ENCODE results near the gene OR4F15. TPM values are rescaled to one million over a fixed set of nuclear protein-coding genes. Genes with fewer than 3 reads are reported as not detected.
"Not testable (repeated sequence)": the region's sequence is repeated elsewhere in the genome, so short reads cannot be mapped to it uniquely, and the experiment has no call there.

Gene OR4F15, protein sequence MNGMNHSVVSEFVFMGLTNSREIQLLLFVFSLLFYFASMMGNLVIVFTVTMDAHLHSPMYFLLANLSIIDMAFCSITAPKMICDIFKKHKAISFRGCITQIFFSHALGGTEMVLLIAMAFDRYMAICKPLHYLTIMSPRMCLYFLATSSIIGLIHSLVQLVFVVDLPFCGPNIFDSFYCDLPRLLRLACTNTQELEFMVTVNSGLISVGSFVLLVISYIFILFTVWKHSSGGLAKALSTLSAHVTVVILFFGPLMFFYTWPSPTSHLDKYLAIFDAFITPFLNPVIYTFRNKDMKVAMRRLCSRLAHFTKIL
- not detected for total RNA-seq

DNA sequence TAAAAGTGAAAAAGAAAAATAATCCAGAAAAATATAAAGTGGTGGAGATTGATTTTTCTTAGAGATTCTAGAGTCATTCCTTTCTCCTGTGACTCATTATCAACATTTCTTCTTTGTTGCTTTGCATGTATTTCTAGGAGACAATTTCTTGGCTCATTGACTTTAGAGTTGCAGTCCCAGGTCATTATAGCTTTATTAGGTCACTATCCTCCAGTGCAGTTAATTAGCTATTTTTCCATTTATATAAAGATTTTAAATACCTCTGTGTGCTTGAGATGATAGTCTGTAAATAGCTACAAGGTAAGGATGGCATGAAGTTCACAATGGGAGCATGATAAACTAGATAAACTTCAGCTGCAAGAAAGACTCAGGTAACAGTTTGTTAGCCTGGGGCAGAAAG, at the start of gene OR4F15:
TSS of gene OR4F15 (plus strand) at position 301 of the 400 bp plus-strand sequence. CDS start 5,985 bp downstream, outside the sequence.
- no peak for ATAC-seq

DNA sequence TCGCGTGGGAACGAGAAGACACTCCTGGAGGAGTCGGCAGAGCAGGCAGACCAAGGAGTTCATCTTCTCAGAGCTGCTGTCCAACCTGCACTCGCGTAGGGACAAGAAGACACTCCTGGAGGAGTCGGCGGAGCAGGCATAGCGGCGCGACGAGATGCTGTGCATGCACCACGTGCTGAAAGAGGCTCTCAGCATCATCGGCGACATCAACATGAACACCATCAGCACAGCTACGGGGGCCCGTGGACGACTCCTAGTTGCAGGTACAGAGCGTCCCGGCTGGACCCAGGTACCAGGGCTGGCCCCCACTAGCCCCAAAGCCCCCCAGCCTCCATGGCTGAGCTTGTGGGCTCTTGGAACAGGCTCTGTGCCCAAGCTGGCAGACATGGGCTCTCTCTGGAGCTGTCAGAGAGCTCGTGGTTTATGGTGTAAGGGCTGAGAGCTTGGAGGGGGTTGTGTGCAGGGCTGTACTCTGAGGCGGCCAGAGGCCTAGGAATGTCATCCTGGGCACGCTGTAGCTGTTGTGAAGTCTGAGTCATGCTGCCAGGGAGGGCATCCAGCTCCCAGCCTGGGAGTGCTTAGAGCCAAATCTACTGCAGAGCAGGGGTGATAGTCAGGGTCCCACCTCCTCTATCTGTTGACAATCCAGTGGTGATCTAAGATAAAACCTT, 47.2 kb upstream of the OR4F15 start:
- not testable (repeated sequence) for ATAC-seq

DNA sequence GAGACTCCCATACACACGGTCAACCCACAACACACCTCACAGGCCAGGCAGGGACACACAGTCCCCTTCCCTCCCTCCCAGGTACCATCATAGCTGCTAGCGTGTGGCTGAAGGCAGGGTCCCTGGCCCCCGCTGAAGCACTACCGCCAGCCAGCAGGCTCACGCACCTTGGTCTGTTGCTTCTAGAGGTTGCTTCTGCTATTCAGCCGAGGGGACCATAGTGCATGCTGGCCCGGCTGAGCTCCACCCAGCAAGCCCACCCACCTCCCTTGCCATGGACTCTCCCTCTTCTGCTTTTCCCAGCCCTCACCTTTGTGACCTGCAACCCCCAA, 46.7 kb upstream of the OR4F15 start:
- ATAC-seq: not testable (repeated sequence)

DNA sequence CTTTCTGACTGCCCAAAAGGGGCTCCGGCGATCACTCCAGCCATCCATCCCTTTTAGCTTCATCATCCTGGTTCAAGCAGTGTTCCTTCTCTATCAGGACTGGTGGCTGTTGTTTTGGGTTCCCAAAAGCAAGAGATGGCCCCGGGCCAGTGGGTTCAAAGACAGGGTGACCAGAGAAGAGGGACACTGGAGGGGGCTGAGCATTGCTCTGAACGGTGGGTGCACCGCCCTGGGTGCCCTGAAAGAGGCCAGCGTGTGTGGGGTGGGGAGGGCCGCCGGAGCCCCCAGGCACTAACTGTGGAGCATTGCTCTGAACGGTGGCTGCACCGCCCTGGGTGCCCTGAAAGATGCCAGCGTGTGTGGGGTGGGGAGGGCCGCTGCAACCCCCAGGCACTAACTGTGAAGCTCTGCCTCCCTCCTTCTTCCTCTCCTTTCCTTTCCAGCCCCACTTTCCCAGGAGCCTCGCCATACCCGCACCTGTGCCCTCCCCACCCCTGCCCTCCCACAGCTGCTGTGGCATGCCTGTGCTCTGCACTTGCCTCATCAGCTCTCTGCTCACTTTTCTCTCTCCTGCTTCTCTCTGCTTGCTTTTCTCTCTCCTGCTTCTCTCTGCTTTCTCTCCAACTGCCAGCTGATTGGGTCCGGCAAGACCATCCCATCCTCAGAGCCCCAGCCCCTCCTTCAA, 46.1 kb upstream of the OR4F15 start:
- ATAC-seq: no peak

DNA sequence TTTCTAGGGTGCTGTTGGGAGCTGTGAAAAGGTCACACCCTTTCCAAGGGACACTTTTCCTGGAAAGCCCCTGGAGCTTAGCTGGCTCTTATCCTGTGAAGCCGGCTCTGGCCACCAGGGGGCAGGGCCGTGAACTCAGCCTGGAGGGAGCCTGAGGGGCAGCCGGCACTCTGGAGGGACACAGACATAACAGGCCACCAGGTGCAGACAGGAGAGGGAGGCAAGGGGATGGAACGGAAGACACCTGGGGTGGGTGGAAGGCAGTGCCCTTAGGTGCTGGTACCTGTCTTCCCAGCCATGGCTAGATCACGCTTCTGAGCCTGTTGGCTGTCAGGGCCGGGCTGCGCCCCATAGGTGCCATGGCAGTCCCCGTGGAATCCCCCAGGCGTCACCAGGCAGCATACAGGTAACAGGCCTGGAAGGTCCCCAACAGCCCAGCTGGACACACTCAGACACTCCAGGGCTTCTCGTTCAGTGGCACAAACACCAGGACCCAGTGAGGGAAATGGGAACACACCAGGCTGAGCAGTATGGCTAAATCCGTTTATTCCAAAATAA, 44.8 kb upstream of the OR4F15 start:
- not testable (repeated sequence) for ATAC-seq

DNA sequence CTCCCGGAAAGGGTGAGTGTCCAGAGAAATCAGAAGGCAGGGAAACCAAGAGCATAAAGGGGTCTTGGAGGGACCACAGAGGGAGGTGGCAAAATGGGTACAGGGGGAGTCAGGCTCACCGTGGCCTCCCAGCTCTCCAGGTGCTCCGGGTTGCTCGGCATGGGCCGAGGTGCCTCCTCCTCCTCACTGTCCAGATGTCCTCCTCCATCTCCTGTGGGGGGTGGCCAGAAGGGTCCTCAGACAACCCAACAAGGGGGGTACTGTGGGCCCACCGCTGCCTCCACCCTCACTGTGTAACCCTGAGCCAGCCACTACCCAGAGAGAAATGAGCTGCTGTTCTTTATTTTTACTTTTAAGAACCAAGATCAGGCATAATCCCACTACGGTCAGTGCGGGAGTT, 39.1 kb upstream of the OR4F15 start:
- ATAC-seq: no peak

DNA sequence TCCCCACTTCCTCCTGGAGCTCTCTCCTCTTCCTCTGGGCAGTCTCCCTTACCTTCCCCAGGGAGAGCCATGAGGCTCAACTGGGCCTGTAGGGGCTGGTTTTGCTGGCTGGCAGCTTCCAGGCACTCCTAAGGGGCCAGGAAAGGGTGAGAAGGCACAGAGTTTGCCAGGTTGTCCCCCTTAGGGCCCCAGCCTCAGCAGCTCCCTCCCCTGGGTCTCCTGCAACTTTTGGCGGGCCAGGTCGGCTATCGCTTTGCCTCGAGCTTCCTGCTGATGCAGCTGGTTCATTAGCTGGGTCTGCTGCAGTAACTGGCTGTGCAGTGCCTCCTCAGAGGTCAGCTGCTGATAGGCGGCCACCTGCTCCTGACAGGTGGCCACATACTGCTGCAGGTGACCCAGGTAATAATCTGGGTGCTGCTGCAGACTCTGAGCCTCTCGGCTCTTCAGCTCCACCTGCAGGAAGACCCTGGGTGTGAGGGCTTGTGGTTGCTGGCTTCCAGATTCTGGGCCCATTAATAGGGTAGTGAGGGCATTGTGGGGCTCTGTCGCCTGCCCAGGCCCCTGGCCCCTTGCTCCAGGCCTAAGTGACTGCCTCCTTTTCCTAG, 38.4 kb upstream of the OR4F15 start:
- ATAC-seq: no peak

DNA sequence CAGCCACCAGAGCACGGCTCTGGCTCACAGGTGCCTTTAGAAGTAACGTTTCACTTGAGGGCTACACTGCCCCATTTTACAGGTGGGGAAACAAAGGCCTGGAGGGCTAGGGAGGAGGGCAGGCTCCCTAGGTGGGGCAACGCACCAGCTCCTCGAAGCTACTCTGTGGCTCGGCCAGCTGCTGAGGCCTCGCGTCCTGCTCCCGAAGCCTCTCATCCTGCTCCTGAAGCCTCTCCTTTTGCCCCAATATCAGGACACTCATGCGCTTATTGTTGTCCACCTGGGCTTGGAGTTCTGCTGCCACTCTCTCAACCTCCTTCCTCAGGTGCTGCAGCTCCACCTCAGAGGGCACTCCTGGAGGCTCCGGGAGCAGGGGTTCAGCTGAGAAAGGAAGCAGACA, 36.9 kb upstream of the OR4F15 start:
- ATAC-seq: no peak

DNA sequence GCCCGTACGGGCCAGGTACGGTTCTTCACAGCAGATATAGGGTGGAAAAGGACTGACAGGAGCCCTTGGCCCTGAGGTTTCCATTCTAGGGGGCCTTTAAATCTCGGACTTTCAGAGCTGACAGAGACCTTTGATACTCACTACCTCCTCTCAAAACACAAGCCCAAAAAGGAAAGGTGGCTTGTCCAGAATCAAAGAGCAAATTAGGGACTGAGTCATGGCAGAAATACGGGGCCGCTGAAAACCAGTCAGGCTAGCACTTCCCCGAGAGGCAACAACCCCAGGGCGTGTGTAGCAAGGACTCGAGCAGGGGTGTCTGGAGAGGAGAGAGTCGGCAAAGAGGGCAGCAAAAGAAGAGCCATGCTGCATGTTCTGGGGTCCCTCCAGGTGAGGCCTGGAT, 33.4 kb upstream of the OR4F15 start:
- not testable (repeated sequence) for ATAC-seq

DNA sequence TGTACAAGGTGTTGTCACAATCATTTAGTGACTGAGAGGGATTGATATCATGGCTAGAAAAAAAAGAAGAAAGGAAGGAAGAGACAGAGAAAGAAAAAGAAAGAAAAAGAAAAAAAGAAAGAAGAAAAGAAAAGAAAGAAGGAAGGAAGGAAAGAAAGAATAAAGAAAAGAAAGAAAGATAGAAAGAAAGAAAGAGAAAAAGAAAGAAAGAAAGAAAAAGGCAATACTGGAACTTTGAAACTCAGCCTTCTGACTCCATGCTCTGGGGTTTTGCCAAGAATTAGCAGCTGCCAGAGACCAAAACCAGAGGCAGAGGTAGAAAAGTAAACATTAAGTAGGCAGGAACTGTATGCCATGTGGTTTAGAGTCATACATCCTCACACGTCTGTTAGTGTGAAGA, 31.8 kb upstream of the OR4F15 start:
- ATAC-seq: not testable (repeated sequence)

DNA sequence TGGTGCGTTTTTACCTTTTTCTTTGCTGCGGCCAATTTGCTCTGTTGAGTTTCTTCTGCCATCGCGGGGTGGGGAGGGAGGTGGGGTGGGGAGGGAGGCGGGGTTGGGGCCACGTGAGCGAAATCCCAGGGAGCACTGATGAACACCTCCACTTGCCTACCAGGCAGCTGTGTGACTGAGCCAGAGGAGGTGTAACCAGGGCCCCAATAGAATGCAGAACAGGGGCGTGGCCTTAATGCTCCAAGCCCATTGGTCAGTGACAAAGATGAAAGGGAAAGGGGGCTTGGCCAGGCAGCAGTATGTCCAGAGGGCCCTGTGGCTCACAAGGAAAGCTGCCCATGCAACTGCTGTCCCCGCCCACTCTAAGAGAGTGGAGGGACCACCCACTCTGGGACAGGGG, 30.1 kb upstream of the OR4F15 start:
- ATAC-seq: no peak

DNA sequence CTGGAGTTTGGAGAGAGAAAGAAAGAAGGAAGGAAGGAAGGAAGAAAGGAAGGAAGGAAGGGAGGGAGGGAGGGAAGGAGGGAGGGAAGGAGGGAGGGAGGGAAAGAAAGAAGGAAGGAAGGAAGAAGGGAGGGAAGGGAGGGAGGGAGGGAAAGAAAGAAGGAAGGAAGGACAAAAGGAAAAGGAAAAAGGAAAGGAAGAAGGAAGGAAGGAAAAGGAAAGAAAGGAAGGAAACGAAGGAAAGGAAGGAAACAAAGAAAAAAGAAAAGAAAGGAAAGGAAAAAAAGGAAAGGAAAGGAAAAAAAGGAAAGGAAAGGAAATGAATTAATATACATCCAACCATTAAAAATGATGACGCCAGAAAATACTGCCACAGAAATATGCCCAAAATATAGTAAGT, 27.4 kb upstream of the OR4F15 start:
- ATAC-seq: no peak

DNA sequence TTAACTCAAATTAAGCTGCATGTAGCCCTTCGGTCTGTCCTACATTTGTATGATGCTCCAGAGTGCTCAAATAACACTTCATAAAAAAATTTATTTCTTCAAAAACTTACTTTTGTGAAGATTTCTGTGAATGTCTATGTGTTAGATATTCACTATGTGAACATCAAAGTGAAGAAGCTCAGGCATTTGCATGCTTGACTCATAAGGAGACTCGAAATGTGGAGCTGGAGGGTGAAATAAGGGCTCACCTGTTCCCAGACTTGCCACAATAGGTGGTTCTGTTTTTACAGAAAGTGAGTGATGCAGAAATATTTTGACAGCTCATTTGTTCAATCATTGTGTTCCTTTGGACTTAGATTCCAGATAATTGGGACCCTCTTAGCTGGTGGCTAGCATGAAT, 25.6 kb upstream of the OR4F15 start:
- ATAC-seq: not testable (repeated sequence)

DNA sequence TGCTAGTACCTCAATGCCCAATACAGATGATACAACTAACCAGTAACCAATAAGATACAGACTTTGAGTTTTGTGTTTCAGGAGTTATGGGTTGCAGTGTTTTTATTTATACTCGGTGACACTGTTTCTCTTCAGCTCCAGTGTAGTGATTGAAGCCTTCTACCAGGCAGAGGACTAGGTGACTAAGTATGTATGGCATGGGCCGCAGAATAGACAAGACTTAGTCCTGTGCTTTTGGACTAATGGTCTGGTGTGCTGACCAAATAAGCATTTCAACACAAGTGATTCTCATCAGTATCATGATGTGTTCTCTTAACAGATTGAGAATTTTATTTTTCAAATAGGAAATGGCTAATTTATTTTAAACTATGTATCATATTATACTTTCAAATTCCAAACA, 24.0 kb upstream of the OR4F15 start:
- not testable (repeated sequence) for ATAC-seq

DNA sequence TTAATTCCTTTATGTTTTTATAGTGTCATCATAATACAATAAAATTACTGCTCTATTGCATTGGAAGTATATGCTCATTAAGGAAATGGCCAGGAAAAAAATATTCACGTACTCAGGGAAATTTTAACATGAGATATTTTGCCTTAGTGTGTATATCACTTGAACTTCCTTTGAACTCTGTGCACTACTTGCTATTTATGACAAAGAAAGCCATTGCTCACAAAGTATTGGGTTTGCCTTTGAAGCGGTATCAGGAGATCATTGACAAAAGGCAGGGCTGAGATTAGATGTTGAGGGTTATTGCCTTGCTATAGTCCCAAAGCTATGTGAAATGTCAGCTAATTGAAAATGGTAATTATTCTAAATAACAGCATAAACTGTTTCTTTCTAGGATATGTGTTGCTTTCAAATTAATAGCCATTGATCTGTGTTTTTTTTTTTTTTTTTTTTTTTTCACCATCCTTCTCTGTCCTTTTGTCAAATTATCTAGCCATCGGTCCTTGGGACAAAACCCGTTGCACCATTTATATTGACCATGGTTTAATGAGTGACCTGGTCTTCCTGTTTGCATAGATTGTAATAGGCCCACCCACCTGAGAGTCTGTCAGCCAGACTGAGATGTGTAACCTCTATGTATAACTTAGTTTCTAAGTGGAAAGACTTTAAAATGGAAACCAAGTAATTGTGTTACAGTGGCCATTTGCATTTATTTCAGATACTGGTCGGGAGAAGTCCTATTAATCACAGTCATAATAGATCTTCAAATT, 23.3 kb upstream of the OR4F15 start:
- ATAC-seq: not testable (repeated sequence)

DNA sequence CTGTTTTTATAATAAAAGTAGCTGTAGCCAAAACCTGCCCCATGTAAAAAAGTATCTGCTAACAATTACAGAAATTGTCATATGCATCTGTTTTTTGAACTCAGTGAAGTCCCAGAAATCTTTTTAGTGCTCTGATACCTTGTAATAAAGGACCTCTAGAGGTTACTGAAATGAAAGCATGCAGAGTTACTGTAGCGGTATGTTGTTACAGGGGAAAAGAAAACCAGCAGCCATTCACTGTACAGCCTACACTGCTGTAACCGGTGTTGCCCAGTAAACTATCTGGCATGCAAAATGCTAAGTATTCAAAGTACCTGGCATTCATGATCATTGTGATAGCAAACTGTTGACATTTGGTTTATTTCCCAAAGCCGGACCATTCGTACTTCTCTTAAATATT, 21.3 kb upstream of the OR4F15 start:
- not testable (repeated sequence) for ATAC-seq

DNA sequence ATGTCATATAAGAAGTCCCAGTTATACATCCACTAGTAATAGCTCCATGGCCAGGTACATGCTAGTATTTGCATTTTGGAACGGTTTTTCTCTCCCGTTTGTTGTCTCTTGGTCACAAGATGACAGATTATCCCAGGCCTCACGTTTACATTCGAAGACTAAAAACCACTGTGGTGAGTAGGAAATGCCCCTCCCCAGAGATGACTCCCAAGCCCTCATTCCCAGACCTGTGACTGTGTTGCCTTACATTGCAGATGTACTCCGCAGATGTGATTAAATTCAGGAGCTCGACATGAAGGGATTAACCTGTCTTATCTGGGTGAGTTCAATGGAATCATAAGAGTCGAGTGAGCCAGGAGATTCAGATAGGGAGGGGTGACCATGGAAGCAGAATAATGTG, 18.0 kb upstream of the OR4F15 start:
- not testable (repeated sequence) for ATAC-seq

DNA sequence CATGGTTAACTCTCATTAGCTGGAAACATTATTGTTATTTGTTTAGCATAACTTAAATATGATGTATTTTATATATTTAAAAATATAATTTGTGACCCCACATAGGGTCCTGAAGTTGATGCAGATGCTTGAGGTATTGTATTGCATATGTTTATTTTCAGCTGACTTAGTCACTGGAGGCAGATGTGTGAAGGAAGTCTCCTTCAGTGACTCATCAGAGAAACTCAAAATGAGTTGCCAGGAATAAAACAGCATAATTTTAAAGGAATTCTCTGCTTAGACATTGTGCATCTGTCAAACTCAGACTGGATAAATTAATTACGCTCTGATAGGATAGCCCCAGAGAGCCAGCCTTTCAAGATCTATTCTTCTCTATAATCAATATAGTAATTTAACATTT, 16.5 kb upstream of the OR4F15 start:
- ATAC-seq: no peak

DNA sequence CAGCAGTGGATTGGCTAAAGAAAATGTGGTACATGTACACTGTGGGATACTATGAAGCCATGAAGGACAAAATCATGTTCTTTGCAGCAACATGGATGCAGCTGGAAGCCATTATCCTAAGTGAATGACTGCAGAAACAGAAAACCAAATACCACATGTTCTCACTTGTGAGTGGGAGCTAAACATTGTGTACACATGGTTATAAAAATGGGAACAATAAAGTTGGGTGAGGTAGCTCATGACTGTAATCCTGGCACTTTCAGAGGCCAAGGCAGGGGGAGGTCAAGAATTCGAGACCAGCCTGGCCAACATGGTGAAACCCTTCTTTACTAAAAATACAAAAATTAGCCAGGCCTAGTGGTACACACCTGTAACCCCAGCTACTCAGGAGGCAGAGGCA, 12.3 kb upstream of the OR4F15 start:
- no peak for ATAC-seq

DNA sequence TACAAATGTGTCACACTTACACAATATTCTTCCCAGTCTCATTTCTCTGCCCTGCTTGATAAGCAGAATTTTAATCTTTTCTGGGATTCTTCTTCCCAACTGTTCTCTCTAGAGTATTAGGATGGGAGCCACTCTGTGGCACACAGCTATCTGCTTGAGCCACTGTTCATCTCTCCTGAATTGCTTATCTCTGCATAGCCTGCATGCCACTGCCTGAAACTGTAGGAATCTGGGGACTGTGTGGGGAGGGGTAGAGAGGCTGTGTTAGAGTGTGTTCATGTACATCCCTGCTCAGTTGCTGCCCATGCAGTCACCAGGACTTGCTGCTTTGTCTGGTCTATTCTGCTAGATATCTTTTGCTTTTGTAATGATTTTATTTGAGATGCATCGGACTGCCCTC, 11.0 kb upstream of the OR4F15 start:
- no peak for ATAC-seq

DNA sequence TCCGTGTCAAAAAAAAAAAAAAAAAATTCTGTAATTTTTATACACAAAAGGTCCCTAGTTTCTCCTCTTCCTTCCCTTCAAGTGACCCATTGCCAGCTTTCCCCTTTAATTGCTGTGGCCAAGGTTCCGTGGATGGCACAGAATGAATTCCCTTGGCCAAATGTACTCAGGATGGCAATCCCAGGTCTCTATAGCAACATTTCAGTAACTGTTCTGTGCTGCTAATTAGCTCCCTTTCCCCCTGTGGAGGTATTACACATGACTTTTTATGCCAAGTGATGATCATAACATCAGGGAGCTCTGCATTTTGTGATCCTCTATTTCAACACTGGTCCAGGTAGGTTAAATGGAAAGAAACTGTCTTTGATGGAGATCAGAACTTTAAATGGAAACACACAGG, 8.8 kb upstream of the OR4F15 start, which contains the start of gene OR4F6:
TSS of gene OR4F6 (plus strand) at position 301 of the 400 bp plus-strand sequence. CDS start 2,211 bp downstream, outside the sequence.
- ATAC-seq: no peak

DNA sequence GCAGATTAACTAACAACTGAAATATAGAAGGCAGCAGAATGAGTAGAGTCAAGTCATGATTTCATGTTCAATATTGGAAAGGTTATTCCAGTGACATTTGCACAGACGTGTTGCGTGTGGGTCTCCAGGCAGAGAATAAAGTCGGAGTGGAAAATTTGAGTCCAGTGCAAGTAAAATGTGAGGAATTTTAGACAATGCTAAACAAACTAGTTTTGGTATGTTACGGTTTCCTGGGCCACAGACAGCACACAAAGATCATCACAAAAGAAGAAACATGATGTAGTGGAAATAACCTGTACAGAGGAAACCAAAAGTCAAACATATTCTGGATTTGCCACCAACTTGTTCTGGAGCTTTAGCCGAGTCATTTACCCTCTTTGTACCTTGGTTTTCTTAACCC, 8.3 kb upstream of the OR4F15 start:
- ATAC-seq: no peak

Measured in esophagus mucosa (tissue), 1 donor.